ENCODE data around the gene NT5DC3. TPM values are rescaled to one million over a fixed set of nuclear protein-coding genes. Genes with fewer than 3 reads are reported as not detected.

Gene NT5DC3
- total and polyA plus RNA-seq, 11 donors: 0.95 to 6.3 (median 3.7) TPM

- Histone ChIP-seq H3K4me1 (no peaks in the 10 kb centered on the region), H3K9me3 (no peaks in the 10 kb centered on the region), H3K4me3 (no peak overlapping the region), H3K36me3 (no peaks in the 10 kb centered on the region), H3K27me3 (peaks cover 0 to 4% (median 0%) of the 10 kb centered on the region in 9 donors), H3K27ac (no peak overlapping the region)
- DNase-seq (no peak), ATAC-seq (peak in 1 of 4 donors; percentile 18)
- 63 to 85% (median 69%) methylated on average over 1 of the region's 1 CpG for WGBS, 4 donors
- intact Hi-C loops (cut with DNase I): no loop called here
- TF ChIP-seq, protein P1, sequence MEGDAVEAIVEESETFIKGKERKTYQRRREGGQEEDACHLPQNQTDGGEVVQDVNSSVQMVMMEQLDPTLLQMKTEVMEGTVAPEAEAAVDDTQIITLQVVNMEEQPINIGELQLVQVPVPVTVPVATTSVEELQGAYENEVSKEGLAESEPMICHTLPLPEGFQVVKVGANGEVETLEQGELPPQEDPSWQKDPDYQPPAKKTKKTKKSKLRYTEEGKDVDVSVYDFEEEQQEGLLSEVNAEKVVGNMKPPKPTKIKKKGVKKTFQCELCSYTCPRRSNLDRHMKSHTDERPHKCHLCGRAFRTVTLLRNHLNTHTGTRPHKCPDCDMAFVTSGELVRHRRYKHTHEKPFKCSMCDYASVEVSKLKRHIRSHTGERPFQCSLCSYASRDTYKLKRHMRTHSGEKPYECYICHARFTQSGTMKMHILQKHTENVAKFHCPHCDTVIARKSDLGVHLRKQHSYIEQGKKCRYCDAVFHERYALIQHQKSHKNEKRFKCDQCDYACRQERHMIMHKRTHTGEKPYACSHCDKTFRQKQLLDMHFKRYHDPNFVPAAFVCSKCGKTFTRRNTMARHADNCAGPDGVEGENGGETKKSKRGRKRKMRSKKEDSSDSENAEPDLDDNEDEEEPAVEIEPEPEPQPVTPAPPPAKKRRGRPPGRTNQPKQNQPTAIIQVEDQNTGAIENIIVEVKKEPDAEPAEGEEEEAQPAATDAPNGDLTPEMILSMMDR (IDR thresholded peaks at IDR 0.05): peak in 1 of 12 donors; percentile 5
- no peak for TF ChIP-seq POLR2A (IDR thresholded peaks at IDR 0.05)
Observed at GRCh38 chr12:103751171-103751570, 89.9 kb downstream of the NT5DC3 start.

DNA sequence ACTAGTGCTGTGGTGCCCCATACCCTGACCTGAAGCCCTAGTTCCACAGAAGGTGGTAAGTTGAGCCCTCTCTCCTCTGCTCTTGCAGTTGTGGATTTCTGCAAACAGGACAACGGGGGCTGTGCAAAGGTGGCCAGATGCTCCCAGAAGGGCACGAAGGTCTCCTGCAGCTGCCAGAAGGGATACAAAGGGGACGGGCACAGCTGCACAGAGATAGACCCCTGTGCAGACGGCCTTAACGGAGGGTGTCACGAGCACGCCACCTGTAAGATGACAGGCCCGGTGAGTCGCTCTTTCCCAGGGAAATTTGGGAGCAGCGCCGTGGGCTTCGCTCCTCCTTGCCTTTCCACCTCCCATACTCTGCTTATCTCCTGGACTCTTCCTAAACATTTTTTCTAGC, 92.2 kb downstream of the NT5DC3 start:
- H3K4me1 ChIP-seq: no peaks in the 10 kb centered on the region
- no peak for DNase-seq
- H3K36me3 ChIP-seq: no peaks in the 10 kb centered on the region
- no peak overlapping the region for H3K27ac ChIP-seq
- no peaks in the 10 kb centered on the region for H3K9me3 ChIP-seq
- no peak for ATAC-seq
- no peak for TF ChIP-seq POLR2A (IDR thresholded peaks at IDR 0.05)
- 79 to 89% (median 82%) methylated on average over 12 of the region's 12 CpGs for WGBS, 4 donors
- intact Hi-C loops (cut with DNase I): loop anchor here in 3 of 10 donors (10.0 kb wide), 2 partner anchors 124 to 164 kb away; partner anchors contain the start of gene STAB2 (in 1 of the 3)
- peaks cover 0 to 4% (median 0%) of the 10 kb centered on the region in 9 donors for H3K27me3 ChIP-seq
- no peak overlapping the region for H3K4me3 ChIP-seq

- no peak for ATAC-seq
- no peak overlapping the region for H3K27ac ChIP-seq
- no peak overlapping the region for H3K4me3 ChIP-seq
- H3K9me3 ChIP-seq: no peaks in the 10 kb centered on the region
- H3K36me3 ChIP-seq: no peaks in the 10 kb centered on the region
- intact Hi-C loops (cut with DNase I): loop anchor here in 3 of 10 donors (10.0 kb wide), 2 partner anchors 123 to 163 kb away; partner anchors contain the start of gene STAB2 (in 1 of the 3)
- DNase-seq: no peak
- TF ChIP-seq POLR2A (IDR thresholded peaks at IDR 0.05): no peak
- TF ChIP-seq, protein P1 (IDR thresholded peaks at IDR 0.05): no peak
- H3K4me1 ChIP-seq: no peaks in the 10 kb centered on the region
- 91 to 97% (median 94%) methylated on average over 2 of the region's 2 CpGs for WGBS, 4 donors
- peaks cover 0 to 4% (median 0%) of the 10 kb centered on the region in 9 donors for H3K27me3 ChIP-seq
Observed at GRCh38 chr12:103748002-103748401, 93.0 kb downstream of the NT5DC3 start.

DNA sequence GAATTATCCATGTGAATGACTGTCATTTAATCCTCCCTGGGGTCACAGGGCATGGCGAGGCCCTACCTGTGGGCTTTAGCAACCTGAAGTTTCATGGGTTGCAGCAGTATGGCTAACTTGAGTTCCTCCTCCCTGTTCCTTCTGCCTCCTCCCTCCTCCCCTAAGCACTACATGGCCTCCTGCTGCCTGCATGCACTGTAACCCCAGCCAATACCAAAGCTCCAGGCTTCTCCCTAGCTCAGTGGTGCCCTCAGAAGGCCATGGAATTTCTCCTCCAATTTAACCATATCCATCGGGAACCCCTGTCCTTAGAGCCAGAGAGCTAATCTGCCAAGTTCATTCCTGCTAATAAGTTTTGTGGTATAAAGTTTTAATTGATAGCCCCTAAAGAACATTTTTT, 95.1 kb downstream of the NT5DC3 start:
- no peak for DNase-seq
- H3K4me1 ChIP-seq: peaks cover 0 to 9% (median 0%) of the 10 kb centered on the region in 12 donors
- WGBS, 4 donors: 72 to 91% (median 78%) methylated on average over 2 of the region's 2 CpGs
- intact Hi-C loops (cut with DNase I): loop anchor here in 3 of 10 donors (10.0 kb wide), 2 partner anchors 121 to 161 kb away; partner anchors contain the start of gene STAB2 (in 1 of the 3)
- TF ChIP-seq POLR2A (IDR thresholded peaks at IDR 0.05): no peak
- TF ChIP-seq, protein P1 (IDR thresholded peaks at IDR 0.05): no peak
- H3K9me3 ChIP-seq: no peaks in the 10 kb centered on the region
- H3K27ac ChIP-seq: no peak overlapping the region
- peaks cover 0 to under 1% (median 0%) of the 10 kb centered on the region in 9 donors for H3K27me3 ChIP-seq
- no peak overlapping the region for H3K4me3 ChIP-seq
- peak in 2 of 4 donors; percentile 29 to 49 for ATAC-seq
- H3K36me3 ChIP-seq: no peaks in the 10 kb centered on the region
